ENCODE measurements around the gene GRIN3B.

The GRIN3B gene

DNA sequence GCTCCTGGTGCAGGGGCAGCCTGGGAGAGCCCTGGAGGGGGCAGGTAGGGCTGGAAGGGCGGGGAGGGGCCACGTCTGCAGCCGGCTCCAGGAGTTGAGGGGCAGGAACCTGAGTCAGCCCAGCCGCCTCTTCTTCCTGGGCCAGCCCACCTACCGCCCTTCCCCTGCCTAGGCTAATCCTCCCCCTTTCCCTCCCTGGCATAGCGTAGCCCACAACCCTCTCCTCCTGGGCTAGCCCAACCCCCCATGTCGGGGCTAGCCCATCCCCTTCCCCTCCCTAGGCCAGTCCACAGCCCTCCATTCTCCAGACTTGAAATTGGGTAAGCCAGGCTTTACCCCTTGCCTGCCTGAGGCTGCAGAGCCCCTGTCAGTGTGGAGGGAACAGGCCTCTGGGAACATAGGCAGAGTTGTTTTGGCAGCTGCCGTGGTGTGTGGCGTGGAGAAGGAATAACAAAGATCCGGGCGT is 36.7 kb upstream of the GRIN3B start:
- Histone ChIP-seq H4K20me1 (ENCODE audit: insufficient read depth, low read length) (peaks cover 16% of the 10 kb centered on the region; the same call in 1 of the 2 replicates), H3K27ac (ENCODE audit: low read length) (no peak overlapping the region), H2AFZ (ENCODE audit: low read depth, low read length) (no peak overlapping the region), H3K79me2 (ENCODE audit: low read length) (peaks cover 8% of the 10 kb centered on the region; the same call in 1 of the 2 replicates), H3K27me3 (ENCODE audit: low read depth, low read length) (no peaks in the 10 kb centered on the region), H3K9me3 (ENCODE audit: insufficient read depth, low read length) (no peaks in the 10 kb centered on the region), H3K9ac (ENCODE audit: low read length) (no peak overlapping the region), H3K4me3 (ENCODE audit: low read length) (no peak overlapping the region), H3K4me1 (ENCODE audit: low read length) (no peaks in the 10 kb centered on the region), H3K36me3 (replicated peaks; ENCODE audit: low read depth, low read length) (peaks cover 71% of the 10 kb centered on the region), H3K4me2 (ENCODE audit: low read length) (no peak overlapping the region)
- TF ChIP-seq EZH2phosphoT487 (IDR thresholded peaks at IDR 0.05; ENCODE audit: low read depth) = no peak
- TF ChIP-seq, protein P1, sequence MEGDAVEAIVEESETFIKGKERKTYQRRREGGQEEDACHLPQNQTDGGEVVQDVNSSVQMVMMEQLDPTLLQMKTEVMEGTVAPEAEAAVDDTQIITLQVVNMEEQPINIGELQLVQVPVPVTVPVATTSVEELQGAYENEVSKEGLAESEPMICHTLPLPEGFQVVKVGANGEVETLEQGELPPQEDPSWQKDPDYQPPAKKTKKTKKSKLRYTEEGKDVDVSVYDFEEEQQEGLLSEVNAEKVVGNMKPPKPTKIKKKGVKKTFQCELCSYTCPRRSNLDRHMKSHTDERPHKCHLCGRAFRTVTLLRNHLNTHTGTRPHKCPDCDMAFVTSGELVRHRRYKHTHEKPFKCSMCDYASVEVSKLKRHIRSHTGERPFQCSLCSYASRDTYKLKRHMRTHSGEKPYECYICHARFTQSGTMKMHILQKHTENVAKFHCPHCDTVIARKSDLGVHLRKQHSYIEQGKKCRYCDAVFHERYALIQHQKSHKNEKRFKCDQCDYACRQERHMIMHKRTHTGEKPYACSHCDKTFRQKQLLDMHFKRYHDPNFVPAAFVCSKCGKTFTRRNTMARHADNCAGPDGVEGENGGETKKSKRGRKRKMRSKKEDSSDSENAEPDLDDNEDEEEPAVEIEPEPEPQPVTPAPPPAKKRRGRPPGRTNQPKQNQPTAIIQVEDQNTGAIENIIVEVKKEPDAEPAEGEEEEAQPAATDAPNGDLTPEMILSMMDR (IDR thresholded peaks at IDR 0.05; ENCODE audit: low read depth, low read length) = no peak

DNA sequence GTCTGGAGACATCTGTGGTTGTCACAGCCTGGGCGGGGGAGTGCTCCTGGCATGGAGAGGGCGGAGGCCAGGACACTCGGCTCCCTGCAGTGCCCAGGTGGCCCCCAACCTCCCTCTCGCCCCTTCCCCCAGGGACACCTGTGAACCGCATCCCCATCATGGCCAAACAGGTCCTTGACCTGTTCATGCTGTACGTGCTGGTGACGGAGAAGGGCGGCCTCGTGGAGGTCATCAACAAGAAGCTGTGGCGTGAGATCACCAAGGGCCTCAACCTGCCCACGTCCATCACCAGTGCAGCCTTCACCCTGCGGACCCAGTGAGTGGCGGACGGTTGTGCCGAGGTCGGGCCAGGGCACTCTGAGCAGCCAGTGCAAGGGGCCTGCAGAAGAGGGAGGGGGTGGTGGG is 36.1 kb upstream of the GRIN3B start:
- peaks cover 11% of the 10 kb centered on the region; the same call in 1 of the 2 replicates for H4K20me1 ChIP-seq (ENCODE audit: insufficient read depth, low read length)
- H3K4me2 ChIP-seq (ENCODE audit: low read length) = no peak overlapping the region
- no peaks in the 10 kb centered on the region for H3K27me3 ChIP-seq (ENCODE audit: low read depth, low read length)
- no peak overlapping the region for H3K9ac ChIP-seq (ENCODE audit: low read length)
- H3K4me1 ChIP-seq (ENCODE audit: low read length) = no peaks in the 10 kb centered on the region
- H3K79me2 ChIP-seq (ENCODE audit: low read length) = peaks cover 8% of the 10 kb centered on the region; the same call in 1 of the 2 replicates
- peaks cover 75% of the 10 kb centered on the region for H3K36me3 ChIP-seq (replicated peaks; ENCODE audit: low read depth, low read length)
- no peak for TF ChIP-seq EZH2phosphoT487 (IDR thresholded peaks at IDR 0.05; ENCODE audit: low read depth)
- TF ChIP-seq, protein P1 (IDR thresholded peaks at IDR 0.05; ENCODE audit: low read depth, low read length) = no peak
- no peak overlapping the region for H2AFZ ChIP-seq (ENCODE audit: low read depth, low read length)
- no peak overlapping the region for H3K27ac ChIP-seq (ENCODE audit: low read length)
- H3K4me3 ChIP-seq (ENCODE audit: low read length) = no peak overlapping the region
- H3K9me3 ChIP-seq (ENCODE audit: insufficient read depth, low read length) = no peaks in the 10 kb centered on the region

DNA sequence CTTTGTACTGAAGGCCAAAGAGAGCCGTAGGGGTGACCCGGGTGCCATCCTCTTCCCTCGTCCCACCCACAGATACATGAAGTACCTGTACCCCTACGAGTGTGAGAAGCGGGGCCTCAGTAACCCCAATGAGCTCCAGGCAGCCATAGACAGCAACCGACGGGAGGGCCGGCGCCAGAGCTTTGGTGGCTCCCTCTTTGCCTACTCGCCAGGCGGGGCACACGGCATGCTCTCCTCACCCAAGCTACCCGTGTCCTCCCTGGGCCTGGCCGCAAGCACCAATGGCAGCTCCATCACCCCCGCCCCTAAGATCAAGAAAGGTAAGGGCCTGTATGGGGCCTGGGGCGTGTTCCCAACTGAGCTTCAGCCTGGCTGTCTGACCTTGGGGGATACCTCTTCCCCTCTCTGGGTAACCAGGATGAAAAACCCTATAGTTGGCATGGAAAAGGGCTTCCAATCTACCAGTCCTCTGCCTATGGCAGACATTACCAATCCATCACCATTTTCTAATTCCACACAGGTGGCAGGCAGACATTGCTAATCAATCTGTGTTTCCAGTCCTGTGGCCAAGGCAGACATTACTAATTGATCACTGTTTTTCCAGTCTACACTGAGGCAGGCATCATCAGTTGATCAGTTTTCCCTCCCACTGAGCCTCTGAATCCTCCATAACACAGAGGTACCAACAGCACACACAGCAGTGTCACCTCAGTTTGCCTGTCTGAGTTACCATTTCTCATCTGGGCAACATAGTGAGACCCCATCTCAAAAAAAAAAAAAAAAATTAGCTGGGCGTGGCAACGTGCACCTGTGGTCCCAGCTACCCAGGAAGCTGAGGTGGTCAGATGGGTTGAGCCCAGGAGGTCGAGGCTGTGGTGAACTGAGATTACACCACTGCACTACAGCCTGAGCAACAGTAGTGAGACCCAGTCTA is 35.2 kb upstream of the GRIN3B start:
- Histone ChIP-seq H3K79me2 (ENCODE audit: low read length) (no peaks in the 10 kb centered on the region), H4K20me1 (ENCODE audit: insufficient read depth, low read length) (peaks cover 2% of the 10 kb centered on the region; the same call in 1 of the 2 replicates), H2AFZ (ENCODE audit: low read depth, low read length) (no peak overlapping the region), H3K27me3 (ENCODE audit: low read depth, low read length) (no peaks in the 10 kb centered on the region), H3K4me1 (ENCODE audit: low read length) (no peaks in the 10 kb centered on the region), H3K4me2 (ENCODE audit: low read length) (no peak overlapping the region), H3K9ac (ENCODE audit: low read length) (no peak overlapping the region), H3K27ac (ENCODE audit: low read length) (no peak overlapping the region), H3K9me3 (ENCODE audit: insufficient read depth, low read length) (no peaks in the 10 kb centered on the region), H3K36me3 (replicated peaks; ENCODE audit: low read depth, low read length) (peaks cover 73% of the 10 kb centered on the region), H3K4me3 (ENCODE audit: low read length) (no peak overlapping the region)
- TF ChIP-seq EZH2phosphoT487 (IDR thresholded peaks at IDR 0.05; ENCODE audit: low read depth) = no peak
- TF ChIP-seq, protein P1 (IDR thresholded peaks at IDR 0.05; ENCODE audit: low read depth, low read length) = no peak

DNA sequence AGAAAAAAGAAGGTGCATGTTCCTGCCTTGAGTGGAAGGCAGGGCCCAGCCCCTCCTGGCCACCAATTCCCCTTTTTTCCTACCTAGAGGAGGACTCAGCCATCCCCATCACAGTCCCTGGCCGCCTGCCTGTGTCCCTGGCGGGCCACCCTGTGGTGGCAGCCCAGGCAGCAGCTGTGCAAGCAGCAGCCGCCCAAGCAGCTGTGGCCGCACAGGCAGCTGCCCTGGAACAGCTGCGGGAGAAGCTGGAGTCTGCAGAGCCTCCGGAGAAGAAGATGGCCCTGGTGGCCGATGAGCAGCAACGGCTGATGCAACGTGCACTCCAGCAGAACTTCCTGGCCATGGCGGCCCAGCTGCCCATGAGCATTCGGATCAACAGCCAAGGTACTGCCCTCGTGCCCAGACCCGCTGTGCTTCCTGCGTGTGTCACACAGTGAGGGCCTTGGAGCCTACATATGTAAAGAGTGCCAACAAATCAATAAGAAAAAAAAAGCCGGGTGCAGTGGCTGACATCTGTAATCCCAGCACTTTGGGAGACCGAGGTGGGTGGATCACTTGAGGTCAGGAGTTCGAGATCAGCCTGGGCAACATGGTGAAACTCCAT is 33.6 kb upstream of the GRIN3B start:
- Histone ChIP-seq H2AFZ (ENCODE audit: low read depth, low read length) (no peak overlapping the region), H3K9me3 (ENCODE audit: insufficient read depth, low read length) (peaks cover 5% of the 10 kb centered on the region; the same call in 1 of the 2 replicates), H3K4me1 (ENCODE audit: low read length) (no peaks in the 10 kb centered on the region), H3K9ac (ENCODE audit: low read length) (no peak overlapping the region), H3K27me3 (ENCODE audit: low read depth, low read length) (no peaks in the 10 kb centered on the region), H3K27ac (ENCODE audit: low read length) (no peak overlapping the region), H3K4me3 (ENCODE audit: low read length) (no peak overlapping the region), H3K79me2 (ENCODE audit: low read length) (no peaks in the 10 kb centered on the region), H3K36me3 (replicated peaks; ENCODE audit: low read depth, low read length) (peaks cover 74% of the 10 kb centered on the region), H3K4me2 (ENCODE audit: low read length) (no peak overlapping the region), H4K20me1 (ENCODE audit: insufficient read depth, low read length) (no peaks in the 10 kb centered on the region)
- TF ChIP-seq EZH2phosphoT487 (IDR thresholded peaks at IDR 0.05; ENCODE audit: low read depth) = no peak

Measured in OCI-LY3 (cell line).